ENCODE data around the gene EEFSEC.
A peak's percentile ranks its signal among the peaks of the same experiment; 100 is the strongest.

Gene EEFSEC

DNA sequence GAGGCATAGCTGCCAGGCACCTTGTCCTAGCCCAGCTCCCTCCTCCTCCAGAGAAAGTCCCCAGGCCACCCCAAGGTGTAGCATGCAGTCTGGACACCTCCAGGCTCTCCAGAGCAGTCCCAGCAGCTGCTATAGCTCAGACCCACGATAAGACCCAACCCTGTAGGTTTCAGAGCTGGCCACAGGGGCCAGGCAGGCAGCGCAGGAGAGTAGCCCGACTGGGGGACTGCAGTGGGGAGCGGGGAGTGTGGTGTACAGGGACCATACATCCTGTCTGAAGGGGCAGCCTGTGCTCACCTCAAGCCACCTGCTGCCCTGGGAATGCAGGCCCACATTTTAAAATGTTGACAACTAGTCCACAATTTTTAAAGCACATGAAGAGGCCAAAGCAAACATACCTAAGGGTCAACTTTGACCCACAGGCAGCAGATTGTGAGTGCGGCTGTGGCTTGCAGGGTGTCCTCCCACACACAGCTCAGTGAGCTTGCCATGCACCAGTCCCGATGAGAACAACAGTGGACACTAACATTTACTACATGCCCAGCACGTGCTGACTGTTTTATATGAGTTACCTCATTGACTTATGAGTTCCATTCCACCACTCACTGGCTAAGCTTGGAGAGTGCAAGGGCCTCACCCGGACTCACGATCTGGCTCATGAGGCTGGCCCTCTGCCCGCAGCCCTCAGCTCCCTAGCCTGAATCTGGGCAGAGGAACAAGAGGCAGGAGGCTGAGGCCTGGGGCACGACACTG, 232.0 kb downstream of the EEFSEC start:
- DNase-seq: no peak

DNA sequence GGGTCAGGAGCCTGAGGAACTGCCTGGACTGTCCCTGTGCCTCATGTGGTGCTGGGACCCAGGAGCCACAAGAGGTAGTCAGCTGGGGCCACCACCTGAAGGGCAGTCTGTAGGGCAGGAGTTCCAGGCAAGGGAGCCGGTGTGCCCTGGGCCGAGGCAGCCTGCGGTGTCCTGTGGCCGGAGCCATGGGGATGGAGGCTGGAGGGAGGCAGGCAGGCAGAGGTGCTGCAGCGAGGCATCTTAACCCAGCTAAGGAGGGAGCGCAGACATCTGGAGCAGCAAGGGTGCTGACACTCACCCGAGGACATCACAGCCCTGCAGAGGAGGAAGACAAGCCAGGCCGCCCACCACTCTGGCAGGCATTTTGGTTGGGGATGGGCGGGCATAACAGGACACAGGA, 235.7 kb downstream of the EEFSEC start:
- DNase-seq: no peak

DNA sequence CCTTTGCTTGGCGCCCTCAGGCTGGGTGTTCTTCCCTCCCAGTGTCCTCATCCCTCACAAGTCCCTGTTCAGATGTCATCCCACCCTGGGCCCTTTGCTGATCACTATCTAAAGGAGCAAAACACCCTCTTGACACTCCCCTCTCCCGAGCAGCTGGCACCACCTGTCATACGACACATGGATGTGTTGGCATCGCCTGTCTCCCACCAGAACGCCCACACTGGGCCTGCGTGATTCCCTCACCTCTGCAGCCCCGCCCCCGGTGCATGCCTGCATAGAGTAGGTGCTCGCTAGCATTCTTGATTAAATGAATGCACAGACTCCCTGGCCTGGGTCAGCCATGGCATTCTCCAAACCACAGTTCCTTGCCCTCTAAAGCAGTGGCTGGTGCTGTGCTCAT, 237.6 kb downstream of the EEFSEC start:
- DNase-seq: peak in 2 of 51 donors; percentile 7 to 9

DNA sequence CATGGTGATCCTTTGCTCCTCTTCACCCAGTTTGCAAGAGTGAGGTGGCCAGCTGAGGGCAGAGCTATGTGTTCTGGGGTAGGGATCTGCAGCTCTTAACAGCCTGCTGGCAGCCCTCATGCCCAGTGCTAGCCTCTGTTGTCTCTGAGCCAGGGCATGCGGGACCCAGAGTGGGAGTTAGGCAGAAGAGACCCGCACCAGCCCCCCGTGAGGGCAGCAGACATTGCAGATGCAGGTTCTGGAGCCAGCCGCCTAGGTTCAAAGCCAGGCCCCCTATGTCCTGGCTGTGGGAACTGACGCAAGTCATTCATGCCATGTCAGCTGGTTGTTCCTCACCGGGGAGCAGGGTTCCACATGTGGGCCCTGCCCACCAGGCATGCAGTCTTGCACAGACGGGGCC, 238.7 kb downstream of the EEFSEC start:
- no peak for DNase-seq

DNA sequence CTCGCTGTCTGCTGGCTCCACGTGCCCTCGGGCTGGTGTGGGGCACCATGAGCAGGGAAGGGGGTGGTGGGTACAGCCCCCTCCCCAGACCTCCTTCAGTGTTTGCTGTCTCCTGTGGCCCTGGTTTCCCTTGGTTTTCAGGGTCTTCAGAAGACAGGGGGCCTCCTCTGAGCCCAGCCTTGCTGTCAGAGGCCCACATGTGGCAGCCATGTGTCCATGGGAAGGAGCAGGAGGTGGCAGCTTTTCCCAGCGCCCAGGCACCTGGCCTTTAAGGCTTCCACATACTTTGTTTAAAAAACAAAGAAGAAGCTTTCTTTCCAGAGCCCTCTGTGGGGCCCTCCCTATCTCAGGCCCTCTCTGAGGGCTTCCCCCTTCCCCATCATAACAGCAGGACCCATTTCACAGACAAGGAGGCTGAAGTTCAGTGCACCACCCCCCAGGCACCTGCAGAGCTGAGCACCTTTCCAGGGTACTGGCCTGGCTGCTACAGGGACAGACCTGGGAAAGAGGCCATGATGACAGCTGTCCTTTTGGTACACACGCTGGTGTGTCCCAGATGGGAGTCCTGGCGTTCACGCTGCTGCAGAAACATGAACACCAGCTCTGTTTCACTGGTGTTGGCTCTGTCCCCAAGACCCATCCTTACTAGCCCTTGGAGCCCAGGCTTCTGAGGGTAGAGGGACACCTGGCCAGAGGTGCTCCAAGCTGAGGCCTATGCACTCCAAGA, 239.7 kb downstream of the EEFSEC start:
- no peak for DNase-seq

DNA sequence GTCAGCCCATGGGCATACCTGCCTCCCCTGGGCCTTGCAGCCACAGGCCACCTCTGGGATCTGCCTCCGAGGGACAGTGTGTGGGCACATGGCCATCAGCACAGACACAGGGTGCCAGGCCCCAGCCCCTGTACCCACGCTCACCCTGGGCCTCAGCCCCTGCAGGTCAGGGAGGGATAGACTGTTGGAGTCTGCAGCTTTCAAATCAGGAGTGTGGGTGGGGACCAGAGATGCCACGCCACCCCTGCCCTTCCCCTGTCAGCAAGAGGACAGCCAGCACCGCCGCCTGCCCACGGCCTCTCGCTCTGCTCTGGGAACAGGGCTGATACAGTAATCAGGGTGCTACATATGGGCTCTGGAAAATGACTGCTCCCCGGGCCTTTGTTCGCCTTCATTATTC, 240.8 kb downstream of the EEFSEC start:
- no peak for DNase-seq

DNA sequence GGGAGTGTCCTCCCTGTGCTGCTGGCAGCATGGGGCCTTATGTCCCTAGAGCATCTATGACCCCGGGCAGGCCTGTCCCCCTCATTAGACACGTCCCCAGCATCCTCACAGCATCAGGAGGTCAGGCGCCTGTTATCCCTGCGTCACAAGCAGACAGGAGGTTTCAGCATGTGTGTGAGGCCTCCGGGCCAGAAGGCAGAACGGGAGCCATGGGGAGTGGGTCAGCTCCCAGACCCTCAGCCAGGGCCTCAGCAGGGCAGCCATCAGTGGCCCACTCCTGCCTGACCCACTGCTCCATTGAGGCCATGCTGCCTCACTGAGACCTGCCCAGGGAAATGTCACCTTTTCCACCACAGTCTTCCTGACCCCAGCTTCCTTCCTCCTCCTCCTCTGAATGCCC, 241.8 kb downstream of the EEFSEC start:
- DNase-seq: no peak

DNA sequence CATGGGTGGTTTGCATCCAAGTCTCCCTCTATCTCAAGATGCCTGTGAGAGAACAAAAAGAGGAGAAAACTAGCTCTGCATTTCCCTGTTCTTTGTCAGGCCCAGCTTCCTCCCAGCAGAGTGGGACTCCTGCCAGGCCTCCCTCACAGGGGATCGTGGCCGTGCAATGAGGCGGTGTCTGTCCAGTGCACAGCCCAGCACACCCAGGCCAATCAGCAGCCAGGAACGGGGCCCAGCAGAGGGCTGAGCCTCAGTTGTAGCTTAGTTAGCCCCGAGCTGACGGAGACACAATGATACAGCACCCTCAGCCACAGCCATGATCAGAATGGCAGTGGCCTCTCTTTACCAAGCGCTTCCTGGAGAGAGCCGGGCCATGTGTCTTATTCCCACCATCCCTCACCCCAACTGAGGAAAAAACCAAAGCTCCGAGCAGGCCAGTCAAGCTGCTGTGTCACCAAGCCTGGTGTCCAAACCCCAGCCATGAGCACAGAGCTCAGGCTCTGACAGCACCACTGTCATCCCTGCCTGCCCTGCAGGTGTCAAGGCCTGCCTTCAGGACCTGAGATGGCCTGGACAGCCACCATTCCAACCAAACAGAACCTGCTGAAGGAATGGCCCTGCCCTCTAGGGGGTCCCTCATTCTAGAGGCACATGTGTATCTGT, 242.3 kb downstream of the EEFSEC start:
- DNase-seq: peak in 34 of 51 donors; percentile 4 to 53 (median 25)

DNA sequence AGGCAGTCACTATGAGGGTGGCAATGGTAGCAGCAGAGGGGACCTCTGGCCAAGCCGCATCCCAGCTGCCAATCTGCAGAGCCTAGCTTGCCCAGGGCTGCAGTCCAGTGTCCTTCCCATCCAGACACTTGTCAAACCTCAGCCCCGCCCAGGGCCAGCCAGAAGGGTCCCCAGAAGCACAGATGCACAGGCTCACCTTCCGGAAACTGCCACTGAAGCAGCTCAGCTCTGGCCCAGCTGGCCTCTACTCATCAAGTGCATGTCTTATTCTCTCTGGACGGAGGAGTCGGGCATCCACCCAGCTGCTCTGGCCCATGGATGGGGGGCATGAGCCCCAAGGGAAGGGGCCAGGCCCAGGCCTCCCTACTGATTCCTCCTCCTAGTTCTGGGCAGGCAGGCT, 244.2 kb downstream of the EEFSEC start:
- no peak for DNase-seq

DNA sequence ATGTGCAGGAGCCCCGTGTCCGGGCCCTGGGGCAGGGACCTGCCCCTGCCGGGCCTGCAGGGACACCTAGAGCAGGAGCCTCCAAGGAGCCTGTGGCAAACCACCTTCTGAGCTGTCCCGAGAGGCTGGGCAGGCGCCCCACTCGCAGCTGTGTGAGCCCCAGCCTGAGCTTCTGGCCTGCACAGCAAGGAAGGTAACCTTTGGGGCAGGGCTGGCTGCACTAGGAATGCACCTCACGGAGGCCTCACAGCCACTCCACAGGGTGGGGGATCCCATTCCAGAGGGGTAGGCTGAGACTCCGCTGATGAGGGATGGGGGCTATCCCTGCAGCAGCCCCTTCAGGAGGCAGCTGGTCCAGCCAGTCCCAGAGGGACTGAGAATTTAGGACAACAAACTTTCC, 245.3 kb downstream of the EEFSEC start:
- DNase-seq: no peak

DNA sequence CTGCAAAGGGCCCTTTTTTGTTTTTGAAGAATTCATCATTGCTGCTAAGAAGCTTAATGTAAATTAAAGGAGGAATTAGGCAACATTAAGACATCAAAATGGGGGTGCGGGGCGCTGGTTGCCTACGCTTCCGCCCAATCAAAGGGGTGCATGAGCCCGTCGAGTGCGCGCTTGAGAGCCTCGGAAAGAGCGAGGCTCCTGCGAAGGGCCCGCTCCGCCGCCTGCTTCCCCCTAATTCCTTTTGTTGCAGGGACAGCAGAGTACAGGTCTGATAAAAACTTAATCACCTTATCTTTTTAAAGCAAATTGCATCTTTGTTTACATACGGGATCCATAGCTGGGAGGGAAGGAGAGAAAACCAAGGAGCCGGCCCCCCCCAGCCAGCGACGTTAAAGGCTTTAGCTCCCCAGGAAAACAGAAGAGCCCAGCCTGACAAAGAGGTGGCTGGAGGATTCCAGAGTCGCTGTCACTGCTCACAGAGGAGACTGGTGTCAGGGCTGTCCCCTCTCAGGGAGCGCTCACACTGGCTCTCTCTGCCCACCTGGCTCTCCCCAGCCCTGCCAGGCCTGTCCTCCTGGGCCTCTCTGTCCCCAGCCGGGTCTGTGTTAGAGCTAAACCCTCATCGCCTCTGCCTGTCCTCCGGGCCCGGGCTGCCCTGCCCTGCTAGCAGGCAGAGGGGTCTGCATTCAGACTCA, 246.1 kb downstream of the EEFSEC start:
- no peak for DNase-seq

DNA sequence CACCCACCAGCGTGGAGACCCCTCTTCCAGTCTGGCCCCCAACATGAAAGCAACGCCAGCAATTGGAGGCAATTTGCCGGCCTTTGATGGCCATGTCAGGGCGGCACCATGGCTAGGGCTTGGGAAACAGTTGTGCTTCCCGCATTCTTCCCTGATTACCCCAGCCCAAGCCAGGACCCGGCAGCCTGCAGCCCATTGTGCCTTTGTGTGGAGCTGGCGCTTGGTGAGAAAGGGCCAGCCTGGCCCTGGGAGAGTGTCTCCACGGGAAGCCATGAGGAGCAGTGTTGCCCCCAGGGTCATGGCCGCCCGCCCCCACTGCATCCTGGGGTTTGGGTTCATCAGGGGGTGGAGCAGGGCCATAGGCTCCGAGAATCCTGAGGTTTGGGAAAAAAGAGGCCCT, 247.4 kb downstream of the EEFSEC start:
- DNase-seq: no peak

DNA sequence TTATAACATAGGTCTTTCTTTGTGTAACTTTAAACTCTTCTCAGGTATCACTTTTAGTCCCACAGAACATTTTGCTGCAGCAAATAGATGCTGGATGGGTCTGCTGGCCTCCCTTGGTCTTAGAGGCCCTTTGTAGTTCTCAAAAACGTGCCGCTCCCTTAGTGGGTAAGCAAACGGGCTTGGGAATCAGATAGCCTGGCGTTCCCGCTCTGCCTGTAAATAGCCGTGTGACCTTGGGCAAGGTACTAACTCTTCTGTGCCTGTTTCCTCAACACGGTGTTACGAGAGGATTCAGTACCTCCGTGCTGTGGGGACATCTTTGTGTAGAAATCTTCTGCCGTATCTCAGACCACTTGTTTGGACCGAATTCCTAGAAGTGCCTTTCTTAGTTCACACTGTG, 249.0 kb downstream of the EEFSEC start:
- DNase-seq: no peak

DNA sequence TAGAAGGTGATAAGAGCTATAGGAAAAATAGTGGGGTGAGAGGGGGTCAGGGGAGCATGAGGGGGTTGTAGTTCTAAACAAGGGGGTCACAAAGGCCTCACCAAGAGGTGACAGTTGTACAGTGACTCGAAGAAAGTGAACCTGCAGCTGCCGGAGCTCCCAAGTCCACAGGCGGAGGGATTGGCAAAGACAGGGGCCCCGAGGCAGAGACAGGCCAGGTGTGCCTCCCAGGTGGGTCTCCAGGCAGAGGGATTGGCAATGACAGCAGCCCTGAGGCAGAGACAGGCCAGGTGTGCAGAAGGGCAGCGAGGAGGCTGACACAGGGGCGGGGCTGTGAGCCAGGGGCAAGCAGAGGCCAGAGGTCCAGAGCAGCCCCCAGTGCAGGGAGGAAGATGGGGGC, 249.7 kb downstream of the EEFSEC start:
- no peak for DNase-seq

DNA sequence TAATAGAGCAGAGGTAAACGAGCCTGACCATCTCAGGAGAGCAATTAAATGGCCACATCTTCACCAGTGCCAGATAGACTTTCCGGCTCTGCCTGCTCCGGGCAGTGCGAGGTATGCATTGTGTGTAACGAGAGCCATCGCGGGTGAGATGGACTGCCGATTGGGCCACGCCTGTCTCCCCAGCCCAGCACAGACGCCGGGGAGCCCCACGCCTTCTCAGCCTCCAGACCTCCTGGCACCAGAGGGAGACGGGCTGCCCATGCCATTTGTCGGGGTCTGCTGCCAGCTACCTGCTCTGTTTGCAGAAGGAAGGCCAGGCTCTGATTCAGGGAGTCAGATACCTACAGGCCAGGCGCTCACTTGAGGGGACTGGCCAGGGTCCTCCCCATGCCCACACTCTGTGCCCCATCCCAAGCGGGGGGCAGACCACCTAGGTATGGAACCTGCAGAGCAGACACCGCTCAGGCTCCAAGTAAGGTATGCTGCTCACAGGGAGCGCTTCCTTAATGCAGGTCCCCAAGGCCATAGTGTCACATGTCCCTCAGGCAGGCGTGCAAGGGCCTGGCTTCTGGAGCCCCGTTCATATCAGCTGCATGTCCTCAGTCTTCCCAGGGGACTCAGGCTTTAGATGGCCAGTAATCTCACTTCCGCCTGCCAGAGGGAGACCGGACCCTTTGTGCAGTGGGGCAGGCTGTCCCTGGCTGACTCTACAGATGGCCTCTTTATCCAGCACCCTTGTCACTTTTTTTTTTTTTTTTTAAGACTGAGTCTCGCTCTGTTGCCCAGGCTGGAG, 251.2 kb downstream of the EEFSEC start:
- DNase-seq: no peak

DNA sequence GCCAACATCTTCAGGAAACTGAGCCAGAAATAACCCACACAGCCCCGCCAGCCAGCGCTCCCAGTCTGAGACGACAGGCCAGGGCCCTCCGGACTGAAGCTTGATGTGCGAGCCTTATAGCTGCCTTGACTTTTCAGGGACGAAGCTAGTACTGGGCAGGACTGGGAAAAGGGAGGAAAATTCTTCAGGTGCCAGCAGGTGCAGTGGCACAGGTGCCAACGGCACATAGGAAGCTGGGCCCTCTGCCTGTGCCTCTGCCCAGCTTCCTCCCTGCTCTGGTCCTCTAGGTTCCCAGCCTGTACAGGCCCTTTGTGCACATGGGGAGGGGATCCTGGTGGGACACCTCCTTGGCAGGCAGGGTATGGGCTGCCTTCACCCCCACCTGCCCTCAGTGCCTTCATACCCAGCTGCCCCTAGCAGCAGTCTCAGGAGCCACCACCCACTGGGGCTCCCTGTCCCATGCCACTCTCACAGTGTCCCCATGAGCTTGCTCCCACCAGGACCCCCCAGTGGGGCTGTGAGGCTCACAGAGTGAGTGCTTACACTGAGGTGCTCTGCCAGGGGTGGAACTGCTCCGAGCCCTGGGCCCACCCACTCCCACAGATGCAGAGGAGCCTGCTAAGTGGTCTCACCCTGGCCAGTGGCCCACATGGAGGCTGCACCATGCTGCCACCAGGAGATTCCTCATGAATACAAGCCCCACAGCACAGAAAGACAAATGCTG, 252.4 kb downstream of the EEFSEC start:
- no peak for DNase-seq

DNA sequence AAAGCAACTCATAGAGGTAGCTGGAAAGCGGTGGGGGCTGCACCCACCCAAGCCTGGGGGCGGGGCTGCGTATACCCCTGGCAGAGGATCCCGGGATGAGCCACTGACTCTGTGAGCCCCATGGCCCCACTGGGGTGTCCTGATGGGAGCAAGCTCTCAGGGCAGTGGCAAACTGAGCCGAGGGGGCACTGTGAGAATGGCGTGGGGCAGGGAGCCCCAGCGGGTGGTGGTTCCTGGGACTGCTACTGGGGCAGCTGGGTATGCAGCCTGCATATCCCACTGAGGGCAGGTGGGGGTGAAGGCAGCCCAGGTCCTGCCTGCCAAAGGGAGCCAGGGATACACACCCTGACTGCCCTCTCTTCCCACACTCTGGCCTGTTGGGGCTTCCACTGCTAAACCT, 254.0 kb downstream of the EEFSEC start:
- no peak for DNase-seq

DNA sequence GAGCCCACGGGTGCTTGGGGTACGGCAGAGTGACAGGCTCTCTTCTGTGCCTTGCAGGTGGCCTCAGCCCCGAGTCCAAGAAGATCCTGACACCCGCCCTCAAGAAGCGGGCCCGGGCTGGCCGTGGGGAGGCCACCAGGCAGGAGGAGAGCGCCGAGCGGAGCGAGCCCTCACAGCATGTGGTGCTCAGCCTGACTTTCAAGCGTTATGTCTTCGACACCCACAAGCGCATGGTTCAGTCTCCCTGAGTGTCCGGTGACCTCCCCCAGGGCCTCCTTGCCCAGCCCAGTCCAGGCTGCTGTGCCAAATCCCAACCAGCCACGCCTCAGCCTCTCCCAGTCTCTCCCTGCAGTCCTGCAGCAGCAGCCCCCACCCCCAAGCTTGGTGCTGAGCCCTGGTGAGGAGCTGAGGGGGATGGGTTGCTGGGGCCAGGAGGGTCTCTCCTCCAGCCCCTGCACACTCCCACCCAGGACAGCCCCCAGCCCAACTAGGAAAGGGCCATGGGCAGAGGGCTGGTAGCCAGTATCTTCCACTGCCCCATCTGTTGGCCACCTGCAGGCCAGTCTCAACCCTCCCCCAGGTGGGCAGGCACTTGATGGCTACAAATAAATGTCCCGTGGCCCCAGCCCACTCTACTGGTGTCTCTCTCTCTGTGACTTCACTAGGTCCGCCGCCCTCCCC, 254.9 kb downstream of the EEFSEC start:
- no peak for DNase-seq

DNA sequence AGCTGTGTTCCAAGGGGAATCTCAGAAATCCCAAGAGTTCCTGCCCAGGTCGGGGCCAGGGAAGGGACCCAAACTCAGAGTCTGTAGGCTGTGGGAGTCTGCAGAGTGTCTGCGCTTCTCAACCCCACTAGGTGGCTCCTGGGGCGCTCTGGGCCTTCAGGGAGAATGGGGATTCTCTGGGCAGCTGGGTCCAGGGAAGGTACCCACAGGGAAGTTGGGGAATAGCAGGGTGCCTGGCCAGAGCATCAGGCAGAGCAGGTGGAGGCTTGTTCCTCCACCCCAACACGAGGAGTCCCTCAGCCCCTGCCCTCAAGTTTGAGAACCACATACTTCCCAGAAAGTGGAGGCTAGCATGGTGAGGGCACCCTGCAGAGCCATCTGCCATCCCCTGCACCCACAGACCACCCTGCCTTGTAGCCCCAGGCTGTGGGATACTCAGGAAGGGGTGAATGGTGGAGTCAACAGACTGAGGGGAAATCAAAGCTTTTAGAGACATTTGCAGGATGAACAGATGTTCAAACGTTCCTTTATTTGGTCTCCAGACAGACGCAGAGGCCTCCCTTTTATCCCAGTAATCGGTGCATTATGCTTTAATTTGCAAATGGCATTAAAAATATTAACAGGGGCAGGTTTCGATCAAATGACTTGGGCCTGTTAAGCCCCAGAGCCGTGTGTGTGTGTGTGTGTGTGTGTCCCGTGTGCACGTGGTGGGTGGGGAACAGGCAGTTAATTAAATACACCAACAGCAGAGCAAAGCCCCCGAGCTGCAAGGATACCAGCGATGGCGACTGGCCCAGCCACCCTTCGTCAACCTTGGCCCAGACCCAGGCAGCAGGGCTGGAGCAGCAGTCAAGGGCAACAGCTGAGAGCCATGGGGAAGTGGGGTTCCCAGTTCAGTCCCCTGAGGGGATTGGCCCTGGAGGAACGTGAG, 255.7 kb downstream of the EEFSEC start:
- peak in 2 of 51 donors; percentile 4 to 9 for DNase-seq

Data from hypothalamus (tissue), 51 donors.